Gastroesophageal sphincter (tissue), 4 donors: ENCODE results near the gene MC1R. TPM values are rescaled to one million over a fixed set of nuclear protein-coding genes. Genes with fewer than 3 reads are reported as not detected.
"Not testable (repeated sequence)": the region's sequence is repeated elsewhere in the genome, so short reads cannot be mapped to it uniquely, and the experiment has no call there.

ENCODE experiments used
- ATAC-seq: fragments of 150-250 bp; one replicate; pipeline ENCODE4 v1.9.1; 2016; ENCODE audit warnings: mild to moderate bottlenecking, moderate library complexity
- H3K27ac ChIP-seq, 4 donors: fragments of 200-600 bp; sonication (generic) in 3 of 4; 1 replicate in 3 of 4; 2 replicates in 1 of 4; pipeline ENCODE4 v1.5.1; 2016 to 2019
- H3K27me3 ChIP-seq: fragments of 200-600 bp; sonication (generic); one replicate; pipeline ENCODE4 v1.5.1; 2019
- H3K36me3 ChIP-seq, 2 donors: fragments of 200-600 bp; sonication (generic); one replicate each; pipeline ENCODE4 v1.5.1; 2019; ENCODE audit warnings: control low read depth in 1 of 2
- H3K4me1 ChIP-seq, 3 donors: fragments of 200-600 bp; sonication (generic); 1 replicate in 2 of 3; 2 replicates in 1 of 3; pipeline ENCODE4 v1.5.1; 2016 to 2019; ENCODE audit warnings: control low read depth in 2 of 3
- H3K4me3 ChIP-seq, 2 donors: fragments of 200-600 bp; sonication (generic); one replicate each; pipeline ENCODE4 v1.5.1; 2019; ENCODE audit warnings: mild to moderate bottlenecking in 1 of 2, moderate library complexity in 1 of 2
- H3K9me3 ChIP-seq, 3 donors: fragments of 200-600 bp; sonication (generic); one replicate each; pipeline ENCODE4 v1.5.1; 2017 to 2019; ENCODE audit warnings: control low read depth in 2 of 3
- CTCF ChIP-seq, 4 experiments: fragments of 200-600 bp in 2 of 4; fragments of 450-650 bp in 2 of 4; sonication (generic) in 1 of 4; IDR thresholded peaks; one replicate each; pipeline ENCODE4 v1.5.1; 2017 to 2019; ENCODE audit warnings: antibody characterized with exemption in 4 of 4, mild to moderate bottlenecking in 2 of 4, moderate library complexity in 2 of 4
- EP300 ChIP-seq: sonication (generic); formaldehyde crosslinking; IDR thresholded peaks from one replicate; pipeline ENCODE4 v1.6.1; 2017; ENCODE audit warnings: antibody characterized with exemption, mild to moderate bottlenecking
- POLR2A ChIP-seq, 2 donors: fragments of 450-650 bp; IDR thresholded peaks; one replicate each; pipeline ENCODE4 v1.6.1; 2017; ENCODE audit warnings: antibody characterized with exemption in 2 of 2, mild to moderate bottlenecking in 2 of 2, moderate library complexity in 1 of 2
- POLR2AphosphoS5 ChIP-seq: sonication (generic); formaldehyde crosslinking; IDR thresholded peaks from one replicate; pipeline ENCODE4 v1.6.1; 2017; ENCODE audit warnings: antibody characterized with exemption
- whole genome bisulfite sequencing, 2 donors: methylation state at CpG; one replicate each; pipeline ENCODE4 v1.1.5; 2018; ENCODE audit warnings: low coverage in 1 of 2; 5-methylcytosine and 5-hydroxymethylcytosine counted together
- total RNA-seq, 4 donors: library from RNA; depleted of rRNA; stranded (reverse); fragments of >200 nt; gene quantifications; one replicate each; pipeline ENCODE4 v1.1.0, GENCODE V29; 2016

Gene MC1R
- total RNA-seq, 4 donors from 2014 or later: 1.0 to 7.3 (median 3.6) TPM

GRCh38 chr16:89962754-89963498, 44.3 kb downstream of the MC1R start:
- Histone ChIP-seq H3K27me3 (no peaks in the 10 kb centered on the region), H3K27ac (no peak overlapping the region), H3K36me3 (peaks cover 0 to 93% of the 10 kb centered on the region in 2 donors), H3K4me3 (no peak overlapping the region), H3K4me1 (no peaks in the 10 kb centered on the region), H3K9me3 (no peaks in the 10 kb centered on the region)
- whole genome bisulfite sequencing, 2 donors: 95 to 100% methylated on average over 2 of the region's 26 CpGs
- no peak for TF ChIP-seq POLR2AphosphoS5
- no peak for TF ChIP-seq POLR2A (IDR thresholded peaks at IDR 0.05)
- TF ChIP-seq CTCF (IDR thresholded peaks at IDR 0.05): no peak
- TF ChIP-seq EP300: no peak
- ATAC-seq: no peak

DNA sequence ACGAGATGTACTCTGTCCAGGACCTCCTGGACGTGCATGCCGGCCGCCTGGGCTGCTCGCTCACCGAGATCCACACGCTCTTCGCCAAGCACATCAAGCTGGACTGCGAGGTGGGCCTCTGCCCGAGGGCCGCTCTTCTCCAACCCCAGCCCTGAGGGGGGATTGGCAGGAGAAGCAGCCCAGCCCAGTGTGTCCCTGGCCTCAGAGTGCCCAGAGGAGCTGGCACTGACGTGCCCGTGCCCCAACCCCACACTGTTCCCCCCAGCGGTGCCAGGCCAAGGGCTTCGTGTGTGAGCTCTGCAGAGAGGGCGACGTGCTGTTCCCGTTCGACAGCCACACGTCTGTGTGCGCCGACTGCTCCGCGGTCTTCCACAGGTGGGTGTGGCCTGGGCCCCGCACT, 45.5 kb downstream of the MC1R start:
- Histone ChIP-seq H3K4me3 (no peak overlapping the region), H3K4me1 (no peaks in the 10 kb centered on the region), H3K27me3 (no peaks in the 10 kb centered on the region), H3K27ac (no peak overlapping the region), H3K9me3 (no peaks in the 10 kb centered on the region), H3K36me3 (peaks cover 0 to 84% of the 10 kb centered on the region in 2 donors)
- WGBS, 2 donors: 70% methylated on average over 8 of the region's 25 CpGs; no CpG with 5 or more reads in 1 of the 2 donors
- TF ChIP-seq POLR2A (IDR thresholded peaks at IDR 0.05) (no peak), CTCF (IDR thresholded peaks at IDR 0.05) (no peak), POLR2AphosphoS5 (no peak), EP300 (no peak)
- ATAC-seq: no peak

- H3K36me3 ChIP-seq: peaks cover 0 to 79% of the 10 kb centered on the region in 2 donors
These were observed 47.0 kb downstream of the MC1R start for GRCh38 chr16:89965447-89966225.

GRCh38 chr16:89966756-89967155, 48.1 kb downstream of the MC1R start:
- H3K27me3 ChIP-seq: no peaks in the 10 kb centered on the region
- no peak for ATAC-seq
- no CpG with 5 or more reads among the region's 9 CpGs for WGBS, 2 donors
- H3K4me3 ChIP-seq: no peak overlapping the region
- H3K4me1 ChIP-seq: peaks cover 0 to 16% (median 10%) of the 10 kb centered on the region in 3 donors
- peaks cover 0 to 68% of the 10 kb centered on the region in 2 donors for H3K36me3 ChIP-seq
- TF ChIP-seq EP300: no peak
- TF ChIP-seq CTCF (IDR thresholded peaks at IDR 0.05): no peak
- no peak for TF ChIP-seq POLR2A (IDR thresholded peaks at IDR 0.05)
- no peak for TF ChIP-seq POLR2AphosphoS5
- H3K27ac ChIP-seq: no peak overlapping the region
- H3K9me3 ChIP-seq: peaks cover 0 to 5% (median 0%) of the 10 kb centered on the region in 3 donors

More at GRCh38 chr16:89965447-89966225, 47.0 kb downstream of the MC1R start:
- ATAC-seq: no peak
- Histone ChIP-seq H3K27me3 (no peaks in the 10 kb centered on the region), H3K4me3 (no peak overlapping the region), H3K27ac (no peak overlapping the region), H3K4me1 (peaks cover 0 to 4% (median 0%) of the 10 kb centered on the region in 3 donors), H3K9me3 (peaks cover 0 to 5% (median 0%) of the 10 kb centered on the region in 3 donors)
- TF ChIP-seq EP300 (no peak), POLR2A (IDR thresholded peaks at IDR 0.05) (no peak), POLR2AphosphoS5 (no peak), CTCF (IDR thresholded peaks at IDR 0.05) (no peak)
- 95% methylated on average over 3 of the region's 30 CpGs; no CpG with 5 or more reads in 1 of the 2 donors for WGBS, 2 donors

DNA sequence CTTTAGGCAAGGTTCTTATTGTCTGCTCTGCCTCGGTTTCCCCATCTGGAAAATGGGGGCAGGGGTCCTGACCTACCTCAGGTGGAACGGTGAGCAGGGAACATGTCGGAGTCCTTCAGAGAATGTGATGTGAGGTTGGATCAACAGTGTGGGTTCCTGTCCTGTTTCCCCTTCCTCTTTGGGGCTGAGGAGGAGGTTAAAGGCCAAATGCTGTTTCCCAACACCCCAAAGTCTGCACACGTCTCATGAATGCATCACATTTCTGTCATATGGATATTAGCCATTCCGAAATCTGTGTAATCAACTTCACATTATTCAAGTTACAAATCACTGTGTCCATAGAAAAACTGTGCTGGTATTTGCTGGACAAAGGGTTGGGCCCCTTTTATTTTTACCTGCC, 48.8 kb downstream of the MC1R start:
- H3K36me3 ChIP-seq: peaks cover 0 to 61% of the 10 kb centered on the region in 2 donors
- not testable (repeated sequence) for ATAC-seq, H3K27me3 ChIP-seq, H3K9me3 ChIP-seq, H3K27ac ChIP-seq, H3K4me3 ChIP-seq
- 70 to 87% methylated on average over 3 of the region's 5 CpGs for WGBS, 2 donors
- H3K4me1 ChIP-seq: peaks cover 0 to 20% (median 13%) of the 10 kb centered on the region in 3 donors

DNA sequence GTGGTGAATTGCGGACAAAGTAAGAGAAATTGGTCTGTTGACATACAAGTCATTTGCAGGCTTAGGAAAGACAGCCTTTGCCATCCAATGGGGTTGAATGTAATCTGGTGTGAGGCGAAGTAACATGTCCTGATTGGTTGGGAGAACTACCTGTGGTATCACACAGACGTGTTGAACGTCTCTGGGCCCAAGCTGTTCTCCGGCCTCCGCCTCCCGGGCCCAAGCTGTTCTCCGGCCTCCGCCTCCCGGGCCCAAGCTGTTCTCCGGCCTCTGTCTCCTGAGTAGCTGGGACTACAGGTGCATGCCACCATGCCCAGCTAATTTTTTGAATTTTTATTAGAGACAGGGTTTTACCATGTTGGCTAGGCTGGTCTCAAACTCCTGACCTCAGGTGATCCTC, 49.4 kb downstream of the MC1R start:
- not testable (repeated sequence) for ATAC-seq

More for the DNA sequence above, 49.4 kb downstream of the MC1R start:
- peaks cover 0 to 55% of the 10 kb centered on the region in 2 donors for H3K36me3 ChIP-seq
- H3K27ac ChIP-seq, H3K9me3 ChIP-seq, H3K4me3 ChIP-seq, H3K27me3 ChIP-seq: not testable (repeated sequence)
- H3K4me1 ChIP-seq: peaks cover 0 to 22% (median 13%) of the 10 kb centered on the region in 3 donors
- WGBS, 2 donors: 88 to 90% methylated on average over 6 to 11 of the region's 11 CpGs
